Measurements from ENCODE around the gene EIF4EBP3. TPM values are rescaled to one million over a fixed set of nuclear protein-coding genes. Genes with fewer than 3 reads are reported as not detected.

The EIF4EBP3 gene
- total and polyA plus RNA-seq, 4 donors: 1.4 to 55.8 (median 8.0) TPM

- TF ChIP-seq YY1 (IDR thresholded peaks at IDR 0.05) (no peak), FOXA1 (IDR thresholded peaks at IDR 0.05) (no peak), FOXA2 (IDR thresholded peaks at IDR 0.05) (no peak), TAF1 (conservative IDR thresholded peaks at IDR 0.05) (no peak), EGR1 (IDR thresholded peaks at IDR 0.05; ENCODE audit: low read depth in 2 of 2) (no peak), ATF3 (IDR thresholded peaks at IDR 0.05) (no peak), SP1 (IDR thresholded peaks at IDR 0.05) (no peak), GABPA (IDR thresholded peaks at IDR 0.05 in 1 of 2, conservative IDR thresholded peaks at IDR 0.05 in 1 of 2) (no peak), HNF4A (conservative IDR thresholded peaks at IDR 0.05) (no peak), RXRA (IDR thresholded peaks at IDR 0.05) (no peak), HNF4G (IDR thresholded peaks at IDR 0.05) (no peak), JUND (IDR thresholded peaks at IDR 0.05) (no peak), RAD21 (IDR thresholded peaks at IDR 0.05) (no peak), NR2F2 (IDR thresholded peaks at IDR 0.05) (no peak)
- TF ChIP-seq, protein P1, sequence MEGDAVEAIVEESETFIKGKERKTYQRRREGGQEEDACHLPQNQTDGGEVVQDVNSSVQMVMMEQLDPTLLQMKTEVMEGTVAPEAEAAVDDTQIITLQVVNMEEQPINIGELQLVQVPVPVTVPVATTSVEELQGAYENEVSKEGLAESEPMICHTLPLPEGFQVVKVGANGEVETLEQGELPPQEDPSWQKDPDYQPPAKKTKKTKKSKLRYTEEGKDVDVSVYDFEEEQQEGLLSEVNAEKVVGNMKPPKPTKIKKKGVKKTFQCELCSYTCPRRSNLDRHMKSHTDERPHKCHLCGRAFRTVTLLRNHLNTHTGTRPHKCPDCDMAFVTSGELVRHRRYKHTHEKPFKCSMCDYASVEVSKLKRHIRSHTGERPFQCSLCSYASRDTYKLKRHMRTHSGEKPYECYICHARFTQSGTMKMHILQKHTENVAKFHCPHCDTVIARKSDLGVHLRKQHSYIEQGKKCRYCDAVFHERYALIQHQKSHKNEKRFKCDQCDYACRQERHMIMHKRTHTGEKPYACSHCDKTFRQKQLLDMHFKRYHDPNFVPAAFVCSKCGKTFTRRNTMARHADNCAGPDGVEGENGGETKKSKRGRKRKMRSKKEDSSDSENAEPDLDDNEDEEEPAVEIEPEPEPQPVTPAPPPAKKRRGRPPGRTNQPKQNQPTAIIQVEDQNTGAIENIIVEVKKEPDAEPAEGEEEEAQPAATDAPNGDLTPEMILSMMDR (IDR thresholded peaks at IDR 0.05; ENCODE audit: low read depth, low read length, missing input control): no peak
- TF ChIP-seq, protein P2, sequence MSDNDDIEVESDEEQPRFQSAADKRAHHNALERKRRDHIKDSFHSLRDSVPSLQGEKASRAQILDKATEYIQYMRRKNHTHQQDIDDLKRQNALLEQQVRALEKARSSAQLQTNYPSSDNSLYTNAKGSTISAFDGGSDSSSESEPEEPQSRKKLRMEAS (IDR thresholded peaks at IDR 0.05): no peak
- TF ChIP-seq, protein P3, sequence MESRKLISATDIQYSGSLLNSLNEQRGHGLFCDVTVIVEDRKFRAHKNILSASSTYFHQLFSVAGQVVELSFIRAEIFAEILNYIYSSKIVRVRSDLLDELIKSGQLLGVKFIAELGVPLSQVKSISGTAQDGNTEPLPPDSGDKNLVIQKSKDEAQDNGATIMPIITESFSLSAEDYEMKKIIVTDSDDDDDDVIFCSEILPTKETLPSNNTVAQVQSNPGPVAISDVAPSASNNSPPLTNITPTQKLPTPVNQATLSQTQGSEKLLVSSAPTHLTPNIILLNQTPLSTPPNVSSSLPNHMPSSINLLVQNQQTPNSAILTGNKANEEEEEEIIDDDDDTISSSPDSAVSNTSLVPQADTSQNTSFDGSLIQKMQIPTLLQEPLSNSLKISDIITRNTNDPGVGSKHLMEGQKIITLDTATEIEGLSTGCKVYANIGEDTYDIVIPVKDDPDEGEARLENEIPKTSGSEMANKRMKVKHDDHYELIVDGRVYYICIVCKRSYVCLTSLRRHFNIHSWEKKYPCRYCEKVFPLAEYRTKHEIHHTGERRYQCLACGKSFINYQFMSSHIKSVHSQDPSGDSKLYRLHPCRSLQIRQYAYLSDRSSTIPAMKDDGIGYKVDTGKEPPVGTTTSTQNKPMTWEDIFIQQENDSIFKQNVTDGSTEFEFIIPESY (IDR thresholded peaks at IDR 0.05): no peak
- TF ChIP-seq, protein P4, sequence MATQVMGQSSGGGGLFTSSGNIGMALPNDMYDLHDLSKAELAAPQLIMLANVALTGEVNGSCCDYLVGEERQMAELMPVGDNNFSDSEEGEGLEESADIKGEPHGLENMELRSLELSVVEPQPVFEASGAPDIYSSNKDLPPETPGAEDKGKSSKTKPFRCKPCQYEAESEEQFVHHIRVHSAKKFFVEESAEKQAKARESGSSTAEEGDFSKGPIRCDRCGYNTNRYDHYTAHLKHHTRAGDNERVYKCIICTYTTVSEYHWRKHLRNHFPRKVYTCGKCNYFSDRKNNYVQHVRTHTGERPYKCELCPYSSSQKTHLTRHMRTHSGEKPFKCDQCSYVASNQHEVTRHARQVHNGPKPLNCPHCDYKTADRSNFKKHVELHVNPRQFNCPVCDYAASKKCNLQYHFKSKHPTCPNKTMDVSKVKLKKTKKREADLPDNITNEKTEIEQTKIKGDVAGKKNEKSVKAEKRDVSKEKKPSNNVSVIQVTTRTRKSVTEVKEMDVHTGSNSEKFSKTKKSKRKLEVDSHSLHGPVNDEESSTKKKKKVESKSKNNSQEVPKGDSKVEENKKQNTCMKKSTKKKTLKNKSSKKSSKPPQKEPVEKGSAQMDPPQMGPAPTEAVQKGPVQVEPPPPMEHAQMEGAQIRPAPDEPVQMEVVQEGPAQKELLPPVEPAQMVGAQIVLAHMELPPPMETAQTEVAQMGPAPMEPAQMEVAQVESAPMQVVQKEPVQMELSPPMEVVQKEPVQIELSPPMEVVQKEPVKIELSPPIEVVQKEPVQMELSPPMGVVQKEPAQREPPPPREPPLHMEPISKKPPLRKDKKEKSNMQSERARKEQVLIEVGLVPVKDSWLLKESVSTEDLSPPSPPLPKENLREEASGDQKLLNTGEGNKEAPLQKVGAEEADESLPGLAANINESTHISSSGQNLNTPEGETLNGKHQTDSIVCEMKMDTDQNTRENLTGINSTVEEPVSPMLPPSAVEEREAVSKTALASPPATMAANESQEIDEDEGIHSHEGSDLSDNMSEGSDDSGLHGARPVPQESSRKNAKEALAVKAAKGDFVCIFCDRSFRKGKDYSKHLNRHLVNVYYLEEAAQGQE (IDR thresholded peaks at IDR 0.05): no peak
- Histone ChIP-seq H3K4me3 (ENCODE audit: low read depth in 1 of 3, low read length in 3 of 3) (no peak overlapping the region), H3K9ac (ENCODE audit: low read depth in 1 of 2, low read length in 2 of 2) (no peak overlapping the region), H3K9me3 (ENCODE audit: control insufficient read depth in 4 of 4, low read length in 3 of 4) (no peaks in the 10 kb centered on the region), H3K27ac (ENCODE audit: low read depth in 1 of 2, low read length in 2 of 2) (no peak overlapping the region), H3K36me3 (ENCODE audit: control insufficient read depth in 4 of 4, insufficient read depth in 3 of 4, low read depth in 1 of 4, low read length in 3 of 4) (no peaks in the 10 kb centered on the region), H3K27me3 (ENCODE audit: control insufficient read depth in 4 of 4, insufficient read depth in 4 of 4, low read length in 3 of 4) (no peaks in the 10 kb centered on the region), H3K4me1 (ENCODE audit: control insufficient read depth in 4 of 4, insufficient read depth in 4 of 4, low read length in 3 of 4) (peaks cover 6 to 15% (median 13%) of the 10 kb centered on the region in 4 donors)
- no peak for DNase-seq (ENCODE audit: low spot score)
- 95% methylated on average over 7 of the region's 7 CpGs for WGBS
These were observed 43.4 kb downstream of the EIF4EBP3 start for GRCh38 chr5:140590861-140591260.
